AG04449 (cell line): ENCODE data around the gene VAT1L.

ENCODE experiments used
- CTCF ChIA-PET: fragments of 350-600 bp; formaldehyde crosslinking; extraction: SDS; loops from one replicate; lab custom pipeline; 2021; ENCODE audit warnings: antibody characterized with exemption; lab: Yijun Ruan, JAX
- POLR2A ChIA-PET: fragments of 400-600, 350-600 bp; formaldehyde crosslinking; extraction: SDS; loops from one replicate; lab custom pipeline; 2020; ENCODE audit warnings: antibody characterized with exemption, inconsistent platforms; lab: Yijun Ruan, JAX
- DNase-seq: peaks from one replicate; pipeline ENCODE4 v3.0.0-alpha.2; 2010; ENCODE audit warnings: low read depth, low spot score
- H3K4me3 ChIP-seq: 2 replicates; pipeline ENCODE4 v1.5.1; 2011; ENCODE audit warnings: low read depth, mild to moderate bottlenecking, control low read depth, low read length
- TF ChIP-seq, protein P1 (sequence below): IDR thresholded peaks from one replicate; pipeline ENCODE4 v1.5.1; 2011; ENCODE audit warnings: mild to moderate bottlenecking, moderate library complexity, low read length, control low read depth, inconsistent platforms; ENCODE audit not compliant: insufficient read depth; ENCODE audit errors: missing control alignments

VAT1L gene

DNA sequence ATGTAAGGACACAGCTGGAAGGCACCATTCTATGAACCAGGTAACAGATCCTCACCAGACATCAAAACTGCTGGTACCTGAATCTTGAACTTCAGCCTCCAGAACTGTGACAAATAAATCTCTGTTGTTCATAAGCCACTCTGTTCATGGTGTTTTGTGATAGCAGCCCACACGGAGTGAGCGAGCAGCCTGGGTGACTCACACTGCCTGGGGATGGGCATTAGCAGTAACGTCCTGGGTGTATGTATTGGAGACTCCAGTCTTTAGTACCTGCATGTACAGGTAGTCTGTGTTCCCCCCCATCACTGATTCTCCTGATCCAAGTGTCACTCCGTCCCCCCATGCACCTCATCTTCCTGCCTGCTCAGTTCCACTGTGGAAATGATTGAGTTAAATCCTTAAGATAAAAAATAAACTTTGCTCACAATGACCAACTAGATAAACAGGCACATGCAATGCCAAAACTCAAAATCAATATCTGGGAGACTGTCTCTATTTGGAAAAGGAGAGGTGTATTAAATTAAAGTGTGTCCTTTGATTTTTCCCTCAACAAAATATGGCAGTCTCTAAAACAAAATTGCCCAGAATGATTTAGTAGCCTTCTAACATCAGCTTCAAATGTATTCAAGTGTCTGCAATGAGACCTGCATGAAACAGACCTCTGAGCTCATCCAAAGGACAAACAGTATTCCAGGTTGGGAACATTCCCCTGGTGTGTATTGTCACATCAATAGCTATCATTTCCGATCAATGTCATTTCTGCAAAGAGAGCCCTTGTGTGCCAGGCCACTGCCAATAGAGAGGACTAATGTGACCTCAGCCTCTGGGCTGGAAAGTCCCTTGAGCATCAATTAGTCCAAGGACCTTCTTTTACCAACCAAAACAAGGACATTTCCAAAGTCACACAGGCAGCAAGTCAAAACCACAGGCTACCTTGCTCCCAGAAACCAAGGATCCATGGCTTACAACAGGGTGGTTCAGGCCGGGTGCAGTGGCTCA is 12.2 kb upstream of the VAT1L start:
- ChIA-PET POLR2A (no interaction called here), CTCF (interaction anchor here (0.8 to 0.9 kb wide), 2 partner anchors 15 to 42 kb away, joined by 3 read pairs; no protein-coding TSS in a partner anchor)
- no peak overlapping the region for H3K4me3 ChIP-seq
- no peak for DNase-seq
- TF ChIP-seq, protein P1, sequence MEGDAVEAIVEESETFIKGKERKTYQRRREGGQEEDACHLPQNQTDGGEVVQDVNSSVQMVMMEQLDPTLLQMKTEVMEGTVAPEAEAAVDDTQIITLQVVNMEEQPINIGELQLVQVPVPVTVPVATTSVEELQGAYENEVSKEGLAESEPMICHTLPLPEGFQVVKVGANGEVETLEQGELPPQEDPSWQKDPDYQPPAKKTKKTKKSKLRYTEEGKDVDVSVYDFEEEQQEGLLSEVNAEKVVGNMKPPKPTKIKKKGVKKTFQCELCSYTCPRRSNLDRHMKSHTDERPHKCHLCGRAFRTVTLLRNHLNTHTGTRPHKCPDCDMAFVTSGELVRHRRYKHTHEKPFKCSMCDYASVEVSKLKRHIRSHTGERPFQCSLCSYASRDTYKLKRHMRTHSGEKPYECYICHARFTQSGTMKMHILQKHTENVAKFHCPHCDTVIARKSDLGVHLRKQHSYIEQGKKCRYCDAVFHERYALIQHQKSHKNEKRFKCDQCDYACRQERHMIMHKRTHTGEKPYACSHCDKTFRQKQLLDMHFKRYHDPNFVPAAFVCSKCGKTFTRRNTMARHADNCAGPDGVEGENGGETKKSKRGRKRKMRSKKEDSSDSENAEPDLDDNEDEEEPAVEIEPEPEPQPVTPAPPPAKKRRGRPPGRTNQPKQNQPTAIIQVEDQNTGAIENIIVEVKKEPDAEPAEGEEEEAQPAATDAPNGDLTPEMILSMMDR: no peak

DNA sequence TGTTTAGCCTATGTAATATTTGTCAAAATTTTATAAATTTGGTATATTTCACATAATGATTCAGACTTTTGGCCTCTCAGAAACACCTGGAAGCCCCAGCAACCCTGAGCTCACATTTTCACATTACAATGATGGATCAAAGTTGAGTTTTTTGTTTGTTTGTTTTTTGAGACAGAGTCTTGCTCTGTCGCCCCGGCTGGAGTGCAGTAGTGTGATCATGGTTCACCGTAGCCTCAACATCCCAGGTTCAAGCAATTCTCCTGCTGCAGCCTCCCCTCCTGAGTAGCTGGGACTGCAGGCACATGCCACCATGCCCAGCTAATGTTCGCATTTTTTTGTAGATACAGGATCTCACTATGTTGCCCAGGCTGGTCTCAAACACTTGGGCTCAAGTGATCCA is 10.6 kb upstream of the VAT1L start:
- no peak for DNase-seq
- H3K4me3 ChIP-seq: no peak overlapping the region
- CTCF ChIA-PET: interaction anchor here (1.3 kb wide), 1 partner anchor 195 kb away, joined by 3 read pairs; no protein-coding TSS in a partner anchor
- TF ChIP-seq, protein P1: no peak
- POLR2A ChIA-PET: no interaction called here

DNA sequence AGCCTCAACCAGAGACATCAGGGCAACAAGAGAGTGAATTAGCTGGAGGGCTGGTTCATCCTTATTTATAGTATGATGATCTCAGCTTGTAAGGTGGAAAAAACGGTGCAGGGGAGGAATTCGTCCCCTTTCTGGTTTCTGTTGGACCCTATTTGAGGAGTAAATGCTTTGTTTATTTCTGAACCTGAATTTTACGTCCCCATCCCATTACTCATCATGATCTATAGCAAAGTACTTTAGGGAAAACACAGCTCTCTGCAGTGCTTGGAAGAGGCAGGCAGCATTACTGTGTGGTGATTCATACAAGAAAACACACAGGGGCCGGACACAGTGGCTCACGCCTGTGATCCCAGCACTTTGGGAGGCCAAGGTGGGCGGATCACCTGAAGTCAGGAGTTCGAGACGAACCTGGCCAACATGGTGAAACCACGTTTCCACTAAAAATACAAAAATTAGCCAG is 8.0 kb upstream of the VAT1L start:
- H3K4me3 ChIP-seq: no peak overlapping the region
- ChIA-PET POLR2A (interaction anchor here (0.7 to 1.3 kb wide), 3 partner anchors 8 to 105 kb away, joined by 3 to 6 read pairs (median 6); partner anchors contain the start of gene VAT1L), CTCF (interaction anchor here (0.8 to 2.5 kb wide), 7 partner anchors 9 to 191 kb away, joined by 3 to 14 read pairs (median 4); partner anchors contain the start of gene VAT1L)
- TF ChIP-seq, protein P1: no peak
- DNase-seq: peak; percentile 86

DNA sequence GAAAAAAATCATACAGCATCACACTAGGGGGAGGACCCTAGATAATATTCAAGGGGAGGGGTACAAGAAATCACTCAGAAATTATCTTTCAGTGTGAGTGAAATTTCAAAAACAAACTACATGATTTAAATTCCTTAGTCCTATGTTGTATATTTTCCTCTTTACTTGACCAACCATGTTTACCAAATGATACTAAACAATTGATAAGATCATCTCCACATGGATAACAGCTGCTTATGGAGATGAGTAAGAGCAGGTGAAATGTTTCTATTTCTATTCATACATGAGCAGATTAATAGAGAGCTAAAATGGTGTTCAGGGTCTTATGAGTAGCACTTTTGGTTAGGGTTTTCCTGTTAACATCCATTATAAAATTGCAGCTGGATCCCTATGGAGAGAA is 7.3 kb upstream of the VAT1L start:
- POLR2A ChIA-PET: interaction anchor here (0.7 to 1.3 kb wide), 3 partner anchors 8 to 106 kb away, joined by 3 to 6 read pairs (median 6); partner anchors contain the start of gene VAT1L
- CTCF ChIA-PET: interaction anchor here (0.6 to 2.5 kb wide), 10 partner anchors 8 to 221 kb away, joined by 3 to 14 read pairs (median 4); partner anchors contain the start of gene VAT1L

DNA sequence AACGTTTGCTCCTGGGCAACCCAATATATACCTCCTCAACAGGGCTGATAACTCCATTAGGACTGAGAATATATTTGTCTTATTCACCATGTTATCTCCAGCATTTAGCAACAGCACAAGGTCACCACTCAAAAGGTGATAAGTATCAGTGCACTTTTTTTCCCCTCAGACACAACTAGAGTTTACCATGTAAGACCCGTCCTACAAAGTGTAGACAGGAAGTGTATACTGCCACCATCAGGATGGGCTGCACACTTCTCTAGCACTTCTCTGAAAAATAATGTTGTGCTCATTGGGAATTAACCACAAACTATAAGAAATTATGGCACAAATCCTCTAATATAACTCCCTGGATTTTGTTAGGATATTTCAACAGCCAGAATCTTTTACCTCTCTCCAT is 5.7 kb upstream of the VAT1L start:
- TF ChIP-seq, protein P1: peak; percentile 51
- ChIA-PET CTCF (interaction anchor here (1.0 to 3.8 kb wide), 9 partner anchors 22 to 183 kb away, joined by 3 to 11 read pairs (median 3); no protein-coding TSS in a partner anchor), POLR2A (no interaction called here)
- no peak for DNase-seq
- H3K4me3 ChIP-seq: no peak overlapping the region

More for the DNA sequence above, 7.3 kb upstream of the VAT1L start:
- TF ChIP-seq, protein P1: no peak
- H3K4me3 ChIP-seq: no peak overlapping the region
- DNase-seq: no peak
